Right atrium auricular region (tissue), 2 donors: ENCODE data around the gene PUS1. TPM values are rescaled to one million over a fixed set of nuclear protein-coding genes. Genes with fewer than 3 reads are reported as not detected.
A peak's percentile ranks its signal among the peaks of the same experiment; 100 is the strongest.

Experiments used
- DNase-seq: peaks from one replicate; pipeline ENCODE4 v3.0.0-alpha.2; 2019; ENCODE audit warnings: low spot score
- H3K27ac ChIP-seq, 2 donors: fragments of 200-600 bp; sonication (generic); 1 replicate in 1 of 2; 2 replicates in 1 of 2; pipeline ENCODE4 v1.5.1; 2016 to 2019
- H3K27me3 ChIP-seq, 2 donors: fragments of 200-600 bp; sonication (generic); one replicate each; pipeline versions ENCODE4 v1.5.1 to v1.6.0; 2017 to 2019
- H3K36me3 ChIP-seq: fragments of 200-600 bp; sonication (generic); one replicate; pipeline ENCODE4 v1.5.1; 2016
- H3K4me1 ChIP-seq, 2 donors: fragments of 200-600 bp; sonication (generic); one replicate each; pipeline versions ENCODE4 v1.5.1 to v1.6.0; 2017 to 2019
- H3K4me3 ChIP-seq, 2 donors: fragments of 200-600 bp; sonication (generic); 1 replicate in 1 of 2; 2 replicates in 1 of 2; pipeline ENCODE4 v1.5.1; 2017 to 2019; ENCODE audit warnings: mild to moderate bottlenecking in 1 of 2, moderate library complexity in 1 of 2
- H3K9me3 ChIP-seq, 2 donors: fragments of 200-600 bp; sonication (generic); one replicate each; pipeline ENCODE4 v1.5.1; 2019
- total RNA-seq, 2 donors: library from RNA; depleted of rRNA; stranded (reverse); fragments of >200 nt; gene quantifications; one replicate each; pipeline ENCODE4 v1.1.0, GENCODE V29; 2016
- TF ChIP-seq, protein P1 (sequence below), 2 donors: fragments of 200-600 bp; sonication (generic); IDR thresholded peaks; one replicate each; pipeline ENCODE4 v1.5.1; 2019; ENCODE audit warnings: antibody characterized with exemption in 2 of 2

The PUS1 gene
- total RNA-seq, 2 donors from 2014 or later: 5.0 to 10.3 TPM

DNA sequence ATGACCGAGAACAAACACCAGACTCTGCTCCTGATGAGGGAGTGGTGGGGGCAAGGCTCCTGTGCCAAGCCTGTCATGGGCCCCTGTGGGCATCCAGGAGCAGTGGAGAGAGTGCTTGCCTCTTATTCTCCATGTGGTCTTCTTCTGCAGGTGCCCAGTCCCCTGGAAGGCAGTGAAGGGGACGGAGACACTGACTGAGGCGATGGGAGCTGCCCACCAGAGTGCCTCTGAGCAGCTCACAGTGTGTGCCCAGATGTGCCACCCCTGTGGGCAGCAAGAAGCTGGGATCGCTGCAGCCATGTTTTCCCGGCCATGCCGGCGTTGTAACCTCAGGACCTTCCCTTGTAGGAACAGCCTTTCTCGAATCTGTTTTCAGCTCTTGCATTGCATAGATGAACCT, 14.3 kb downstream of the PUS1 start:
- H3K4me1 ChIP-seq: peaks cover 0 to 5% of the 10 kb centered on the region in 2 donors
- TF ChIP-seq, protein P1, sequence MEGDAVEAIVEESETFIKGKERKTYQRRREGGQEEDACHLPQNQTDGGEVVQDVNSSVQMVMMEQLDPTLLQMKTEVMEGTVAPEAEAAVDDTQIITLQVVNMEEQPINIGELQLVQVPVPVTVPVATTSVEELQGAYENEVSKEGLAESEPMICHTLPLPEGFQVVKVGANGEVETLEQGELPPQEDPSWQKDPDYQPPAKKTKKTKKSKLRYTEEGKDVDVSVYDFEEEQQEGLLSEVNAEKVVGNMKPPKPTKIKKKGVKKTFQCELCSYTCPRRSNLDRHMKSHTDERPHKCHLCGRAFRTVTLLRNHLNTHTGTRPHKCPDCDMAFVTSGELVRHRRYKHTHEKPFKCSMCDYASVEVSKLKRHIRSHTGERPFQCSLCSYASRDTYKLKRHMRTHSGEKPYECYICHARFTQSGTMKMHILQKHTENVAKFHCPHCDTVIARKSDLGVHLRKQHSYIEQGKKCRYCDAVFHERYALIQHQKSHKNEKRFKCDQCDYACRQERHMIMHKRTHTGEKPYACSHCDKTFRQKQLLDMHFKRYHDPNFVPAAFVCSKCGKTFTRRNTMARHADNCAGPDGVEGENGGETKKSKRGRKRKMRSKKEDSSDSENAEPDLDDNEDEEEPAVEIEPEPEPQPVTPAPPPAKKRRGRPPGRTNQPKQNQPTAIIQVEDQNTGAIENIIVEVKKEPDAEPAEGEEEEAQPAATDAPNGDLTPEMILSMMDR (IDR thresholded peaks at IDR 0.05): no peak
- H3K36me3 ChIP-seq: peaks cover 18% of the 10 kb centered on the region
- H3K27me3 ChIP-seq: no peaks in the 10 kb centered on the region
- no peak overlapping the region for H3K4me3 ChIP-seq
- no peak for DNase-seq
- no peaks in the 10 kb centered on the region for H3K9me3 ChIP-seq
- no peak overlapping the region for H3K27ac ChIP-seq

DNA sequence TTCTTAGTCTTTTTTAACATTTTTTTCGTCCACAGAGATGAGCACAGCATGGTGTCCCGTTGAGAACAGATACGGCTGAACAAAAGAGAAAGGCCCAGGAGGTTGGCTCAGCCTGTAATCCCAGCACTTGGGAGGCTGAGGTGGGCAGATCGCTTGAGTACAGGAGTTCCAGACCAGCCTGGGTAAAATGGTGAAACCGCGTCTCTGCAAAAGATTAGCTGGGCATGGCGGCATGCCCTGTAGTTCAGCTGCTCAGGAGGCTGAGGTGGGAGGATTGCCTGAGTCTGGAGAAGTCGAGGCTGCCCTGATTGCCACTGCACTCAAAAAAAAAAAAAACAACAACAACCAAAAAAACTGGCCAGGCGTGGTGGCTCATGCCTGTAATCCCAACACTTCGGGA, 14.8 kb downstream of the PUS1 start:
- TF ChIP-seq, protein P1 (IDR thresholded peaks at IDR 0.05): no peak
- H3K27me3 ChIP-seq: no peaks in the 10 kb centered on the region
- H3K36me3 ChIP-seq: peaks cover 18% of the 10 kb centered on the region
- H3K4me1 ChIP-seq: peaks cover 0 to 5% of the 10 kb centered on the region in 2 donors
- H3K9me3 ChIP-seq: no peaks in the 10 kb centered on the region
- no peak overlapping the region for H3K4me3 ChIP-seq
- peak; percentile 18 for DNase-seq
- H3K27ac ChIP-seq: no peak overlapping the region

DNA sequence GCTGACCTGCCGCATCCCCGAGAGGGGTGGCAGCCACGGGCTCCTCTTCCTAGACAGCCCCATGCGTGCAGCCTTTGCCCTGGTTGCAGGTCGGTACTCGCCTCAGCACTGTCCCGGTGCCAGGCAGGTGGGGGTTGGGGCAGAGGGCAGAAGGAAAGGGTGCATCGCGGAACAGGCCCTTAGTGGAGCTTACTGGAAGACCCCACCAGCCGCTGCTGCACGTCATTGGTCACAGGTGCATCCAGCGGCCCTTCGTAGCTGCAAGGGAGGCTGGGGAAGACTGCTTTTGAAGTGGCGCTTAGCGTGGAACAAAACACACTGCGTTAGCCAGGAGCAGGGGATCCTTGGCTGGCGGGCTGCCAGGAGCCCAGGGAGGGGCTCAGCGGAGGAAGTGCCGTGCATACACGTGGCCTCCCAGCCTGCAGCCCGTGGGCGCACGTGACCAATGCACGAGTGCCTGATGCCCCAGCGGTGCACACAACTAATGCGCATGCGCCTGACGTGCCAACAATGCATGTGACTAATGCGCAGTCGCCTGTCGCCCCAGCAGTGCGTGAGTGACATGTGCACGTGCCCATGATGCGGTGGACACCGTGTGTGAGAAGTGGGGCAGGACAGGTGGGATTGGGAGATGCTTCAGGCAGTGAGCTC, 15.7 kb downstream of the PUS1 start:
- peaks cover 18% of the 10 kb centered on the region for H3K36me3 ChIP-seq

DNA sequence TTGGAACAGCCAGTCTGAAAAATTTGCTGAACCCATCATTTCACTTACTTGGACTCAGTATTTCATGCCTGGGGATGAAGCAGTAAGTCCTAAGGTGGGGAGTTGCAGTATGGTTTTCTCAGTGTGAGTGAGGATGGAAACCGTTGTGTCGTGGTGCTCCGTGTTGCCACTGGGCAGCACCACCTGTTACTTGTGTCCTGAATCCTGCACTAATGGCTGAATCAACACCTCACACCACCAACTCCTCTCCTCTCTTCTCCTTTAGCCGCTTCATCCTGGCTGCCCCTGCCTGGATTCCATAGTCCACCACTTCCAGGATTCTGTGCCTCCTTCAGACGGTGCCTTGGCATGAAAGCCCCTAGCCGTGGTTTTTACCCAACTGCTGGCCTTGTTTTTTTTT, 17.7 kb downstream of the PUS1 start:
- peaks cover 11% of the 10 kb centered on the region for H3K36me3 ChIP-seq
- peaks cover 0 to 21% of the 10 kb centered on the region in 2 donors for H3K4me1 ChIP-seq
- H3K4me3 ChIP-seq: no peak overlapping the region
- DNase-seq: peak; percentile 11
- H3K27me3 ChIP-seq: no peaks in the 10 kb centered on the region
- no peak overlapping the region for H3K27ac ChIP-seq
- H3K9me3 ChIP-seq: no peaks in the 10 kb centered on the region
- TF ChIP-seq, protein P1 (IDR thresholded peaks at IDR 0.05): no peak

More for the DNA sequence above, 15.7 kb downstream of the PUS1 start:
- Histone ChIP-seq H3K27ac (no peak overlapping the region), H3K9me3 (no peaks in the 10 kb centered on the region), H3K4me3 (no peak overlapping the region), H3K4me1 (peaks cover 0 to 9% of the 10 kb centered on the region in 2 donors), H3K27me3 (no peaks in the 10 kb centered on the region)
- DNase-seq: peak; percentile 34
- TF ChIP-seq, protein P1 (IDR thresholded peaks at IDR 0.05): no peak

DNA sequence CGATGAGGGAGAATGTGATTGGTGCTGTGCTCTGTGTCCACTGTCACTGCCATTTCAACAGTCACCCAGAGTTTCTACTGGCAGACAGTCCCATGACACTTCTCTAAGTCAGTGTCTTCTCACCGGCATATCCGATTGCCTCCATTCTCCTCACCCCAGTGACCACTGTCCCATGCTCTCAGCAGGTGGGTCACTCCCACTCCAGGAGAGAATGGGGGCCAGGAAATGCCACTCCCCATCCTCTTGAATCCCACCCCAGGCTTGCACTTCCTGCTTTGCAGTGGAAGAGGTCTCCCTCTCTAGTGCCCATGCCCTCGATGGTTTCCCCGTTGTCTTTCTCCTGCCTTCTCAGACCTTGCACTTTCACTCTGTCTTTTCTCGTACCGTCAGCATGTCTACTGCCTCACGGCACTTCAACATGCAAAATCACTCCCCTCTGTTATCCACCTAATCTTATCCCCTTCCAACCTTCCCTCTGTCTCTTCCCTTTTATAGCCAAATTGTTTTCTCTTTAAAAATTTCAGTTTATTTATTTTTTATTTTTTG, 18.5 kb downstream of the PUS1 start:
- Histone ChIP-seq H3K9me3 (no peaks in the 10 kb centered on the region), H3K36me3 (peaks cover 6% of the 10 kb centered on the region), H3K4me3 (no peak overlapping the region), H3K27ac (peak overlapping the region in 1 of 2 donors; percentile 25), H3K27me3 (no peaks in the 10 kb centered on the region), H3K4me1 (peaks cover 0 to 25% of the 10 kb centered on the region in 2 donors)
- TF ChIP-seq, protein P1 (IDR thresholded peaks at IDR 0.05): no peak
- DNase-seq: peak; percentile 58
